ENCODE measurements around the gene OR2G2. TPM values are rescaled to one million over a fixed set of nuclear protein-coding genes. Genes with fewer than 3 reads are reported as not detected.

OR2G2 gene
- polyA plus RNA-seq, 3 donors: not detected

GRCh38 chr1:247539215-247539614 is 48.9 kb upstream of the OR2G2 start:
- no peaks in the 10 kb centered on the region for H3K79me2 ChIP-seq (ENCODE audit: insufficient read depth, low read length)
- no peaks in the 10 kb centered on the region for H3K27me3 ChIP-seq (ENCODE audit: control insufficient read depth in 2 of 2, insufficient read depth in 2 of 2, low read length in 2 of 2)
- no peaks in the 10 kb centered on the region for H3K4me1 ChIP-seq (ENCODE audit: control insufficient read depth in 1 of 2, insufficient read depth in 2 of 2, low read length in 2 of 2)
- peaks cover 11% of the 10 kb centered on the region for H3K4me1 Mint-ChIP-seq
- peaks cover 0 to 4% (median 0%) of the 10 kb centered on the region in 3 donors for H3K27me3 Mint-ChIP-seq (ENCODE audit: low read depth in 3 of 3)
- H3K27ac ChIP-seq (ENCODE audit: low read depth in 1 of 2, low read length in 2 of 2): no peak overlapping the region
- DNase-seq: no peak
- no peak for TF ChIP-seq CTCF (IDR thresholded peaks at IDR 0.05)
- H3K4me2 ChIP-seq (replicated peaks; ENCODE audit: extremely low read depth, low read length, poor library complexity, severe bottlenecking): no peak overlapping the region
- peaks cover 0 to 2% (median 0%) of the 10 kb centered on the region in 7 donors for H3K9me3 Mint-ChIP-seq
- H3K27ac Mint-ChIP-seq: no peak overlapping the region
- peak overlapping the region; percentile 43 for H2AFZ ChIP-seq (ENCODE audit: insufficient read depth, low read depth, low read length, poor library complexity, severe bottlenecking)
- no peaks in the 10 kb centered on the region for H4K20me1 ChIP-seq (ENCODE audit: insufficient read depth, low read length)
- H3K9ac ChIP-seq (ENCODE audit: insufficient read depth, low read length, poor library complexity, severe bottlenecking): no peak overlapping the region
- 64% methylated on average over 3 of the region's 6 CpGs for WGBS (ENCODE audit: insufficient coverage)
- no peaks in the 10 kb centered on the region for H3K36me3 ChIP-seq (replicated peaks in 1 of 2; ENCODE audit: control insufficient read depth in 1 of 2, insufficient read depth in 2 of 2, low read length in 2 of 2)
- no peaks in the 10 kb centered on the region for H3K36me3 Mint-ChIP-seq
- H3K4me3 Mint-ChIP-seq: no peak overlapping the region
- no peaks in the 10 kb centered on the region for H3K9me3 ChIP-seq (replicated peaks in 1 of 2; ENCODE audit: control insufficient read depth in 1 of 2, insufficient read depth in 1 of 2, low read length in 2 of 2)
- H3K4me3 ChIP-seq (replicated peaks in 1 of 3; ENCODE audit: low read depth in 2 of 3, low read length in 3 of 3): no peak overlapping the region
- intact Hi-C loops (cut with micrococcal nuclease): no loop called here

- H3K4me3 Mint-ChIP-seq: no peak overlapping the region
- no peaks in the 10 kb centered on the region for H3K36me3 Mint-ChIP-seq
- Histone ChIP-seq H3K36me3 (replicated peaks in 1 of 2; ENCODE audit: control insufficient read depth in 1 of 2, insufficient read depth in 2 of 2, low read length in 2 of 2) (no peaks in the 10 kb centered on the region), H3K4me3 (replicated peaks in 1 of 3; ENCODE audit: low read depth in 2 of 3, low read length in 3 of 3) (no peak overlapping the region), H3K4me1 (ENCODE audit: control insufficient read depth in 1 of 2, insufficient read depth in 2 of 2, low read length in 2 of 2) (no peaks in the 10 kb centered on the region), H3K27me3 (ENCODE audit: control insufficient read depth in 2 of 2, insufficient read depth in 2 of 2, low read length in 2 of 2) (no peaks in the 10 kb centered on the region), H3K79me2 (ENCODE audit: insufficient read depth, low read length) (no peaks in the 10 kb centered on the region), H3K9ac (ENCODE audit: insufficient read depth, low read length, poor library complexity, severe bottlenecking) (no peak overlapping the region), H2AFZ (ENCODE audit: insufficient read depth, low read depth, low read length, poor library complexity, severe bottlenecking) (peak overlapping the region; percentile 15), H4K20me1 (ENCODE audit: insufficient read depth, low read length) (no peaks in the 10 kb centered on the region), H3K27ac (ENCODE audit: low read depth in 1 of 2, low read length in 2 of 2) (no peak overlapping the region), H3K4me2 (replicated peaks; ENCODE audit: extremely low read depth, low read length, poor library complexity, severe bottlenecking) (no peak overlapping the region), H3K9me3 (replicated peaks in 1 of 2; ENCODE audit: control insufficient read depth in 1 of 2, insufficient read depth in 1 of 2, low read length in 2 of 2) (no peaks in the 10 kb centered on the region)
- no peak for TF ChIP-seq CTCF (IDR thresholded peaks at IDR 0.05)
- H3K9me3 Mint-ChIP-seq: peaks cover 0 to 2% (median 0%) of the 10 kb centered on the region in 7 donors
- WGBS (ENCODE audit: insufficient coverage): 7% methylated on average over 2 of the region's 7 CpGs
- no peak for DNase-seq
- H3K27me3 Mint-ChIP-seq (ENCODE audit: low read depth in 3 of 3): peaks cover 0 to 4% (median 2%) of the 10 kb centered on the region in 3 donors
- intact Hi-C loops (cut with micrococcal nuclease): no loop called here
- no peak overlapping the region for H3K27ac Mint-ChIP-seq
- peaks cover 8% of the 10 kb centered on the region for H3K4me1 Mint-ChIP-seq
These were observed 47.6 kb upstream of the OR2G2 start for GRCh38 chr1:247540581-247540980.

Data from CD14-positive monocyte (primary cell).